Measurements from ENCODE around the gene DTNB.

- no peak for TF ChIP-seq POLR2A (IDR thresholded peaks at IDR 0.05)
- no peak for TF ChIP-seq CTCF (IDR thresholded peaks at IDR 0.05)
- TF ChIP-seq EP300 (IDR thresholded peaks at IDR 0.05): no peak
- TF ChIP-seq POLR2AphosphoS5 (IDR thresholded peaks at IDR 0.05): no peak
Measured at GRCh38 chr2:25460261-25460905, 213.0 kb downstream of the DTNB start.
